Myocyte (in vitro differentiated cells): ENCODE results near the gene SEMA7A. TPM values are rescaled to one million over a fixed set of nuclear protein-coding genes. Genes with fewer than 3 reads are reported as not detected.
A peak's percentile ranks its signal among the peaks of the same experiment; 100 is the strongest.
"Not testable (repeated sequence)": the region's sequence is repeated elsewhere in the genome, so short reads cannot be mapped to it uniquely, and the experiment has no call there.

Experiments
- DNase-seq: peaks from one replicate; pipeline ENCODE4 v3.0.0-alpha.2; 2012; ENCODE audit warnings: low read depth
- polyA plus RNA-seq: library from polyadenylated mRNA; unstranded; fragments of >200 nt; gene quantifications from one replicate; pipeline ENCODE4 v1.2.1, GENCODE V29; 2012; ENCODE audit warnings: missing spikeins
- total RNA-seq: library from RNA; depleted of rRNA; stranded (reverse); fragments of >200 nt; gene quantifications from 2 replicates; pipeline ENCODE4 v1.2.3, GENCODE V29; 2014

SEMA7A gene
- total RNA-seq = 9.5 and 11.4 TPM in 2 replicates
- polyA plus RNA-seq = 65.2 TPM

- DNase-seq = peak; percentile 75
Measured at GRCh38 chr15:74433592-74434262, at the start of gene SEMA7A. Gene SEMA7A, minus strand, starts transcription at chr15:74433958. Its CDS starts 40 bp downstream, at chr15:74433918.

- no peak for DNase-seq
Measured at GRCh38 chr15:74482661-74483060, 48.9 kb upstream of the SEMA7A start.

GRCh38 chr15:74480364-74480763 lies 46.6 kb upstream of the SEMA7A start:
- not testable (repeated sequence) for DNase-seq

GRCh38 chr15:74471621-74472020 lies 37.9 kb upstream of the SEMA7A start:
- not testable (repeated sequence) for DNase-seq

GRCh38 chr15:74470631-74471395 lies 37.1 kb upstream of the SEMA7A start:
- DNase-seq = no peak

GRCh38 chr15:74468341-74469032 lies 34.7 kb upstream of the SEMA7A start:
- DNase-seq = no peak

- no peak for DNase-seq
Measured at GRCh38 chr15:74466570-74466969, 32.8 kb upstream of the SEMA7A start.

GRCh38 chr15:74464897-74465296 lies 31.1 kb upstream of the SEMA7A start:
- no peak for DNase-seq

GRCh38 chr15:74464216-74464615 lies 30.5 kb upstream of the SEMA7A start:
- DNase-seq = no peak

GRCh38 chr15:74463634-74464033 lies 29.9 kb upstream of the SEMA7A start:
- no peak for DNase-seq

GRCh38 chr15:74461847-74462511 lies 28.2 kb upstream of the SEMA7A start:
- no peak for DNase-seq

GRCh38 chr15:74460871-74461846 lies 27.4 kb upstream of the SEMA7A start, which contains the start of gene UBL7:
Gene UBL7, minus strand, starts transcription at chr15:74461160. Its CDS starts 2,293 bp downstream, at chr15:74458867.
- DNase-seq = peak; percentile 98

GRCh38 chr15:74460298-74460697 lies 26.5 kb upstream of the SEMA7A start:
- DNase-seq = no peak

- DNase-seq = not testable (repeated sequence)
Measured at GRCh38 chr15:74459798-74460197, 26.0 kb upstream of the SEMA7A start.

GRCh38 chr15:74458473-74458872 lies 24.7 kb upstream of the SEMA7A start:
- no peak for DNase-seq

- DNase-seq = not testable (repeated sequence)
Measured at GRCh38 chr15:74457036-74457435, 23.3 kb upstream of the SEMA7A start.

GRCh38 chr15:74454764-74455500 lies 21.2 kb upstream of the SEMA7A start:
- DNase-seq = no peak

- no peak for DNase-seq
Measured at GRCh38 chr15:74453925-74454763, 20.4 kb upstream of the SEMA7A start.
